ENCODE measurements around the gene PPP1CC.

PPP1CC gene

DNA sequence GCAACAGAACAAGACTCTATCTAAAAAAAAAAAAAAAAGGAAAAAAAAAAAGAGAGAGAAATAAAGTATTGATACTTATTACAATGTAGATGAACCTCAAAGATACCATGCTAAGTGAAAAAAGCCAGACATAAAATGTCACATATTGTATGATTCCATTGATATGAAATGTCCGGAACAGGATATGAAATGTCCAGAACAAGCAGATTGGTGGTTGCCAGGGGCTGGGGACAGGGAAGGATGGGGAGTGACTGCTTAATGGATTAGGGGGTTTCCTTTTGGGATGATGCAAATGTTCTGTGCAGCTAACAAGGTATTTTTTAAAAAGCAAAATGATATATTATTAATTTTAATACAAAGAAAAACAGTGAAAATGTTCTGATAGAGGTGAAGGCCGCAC lies 58.8 kb downstream of the PPP1CC start:
- no peak for DNase-seq

DNA sequence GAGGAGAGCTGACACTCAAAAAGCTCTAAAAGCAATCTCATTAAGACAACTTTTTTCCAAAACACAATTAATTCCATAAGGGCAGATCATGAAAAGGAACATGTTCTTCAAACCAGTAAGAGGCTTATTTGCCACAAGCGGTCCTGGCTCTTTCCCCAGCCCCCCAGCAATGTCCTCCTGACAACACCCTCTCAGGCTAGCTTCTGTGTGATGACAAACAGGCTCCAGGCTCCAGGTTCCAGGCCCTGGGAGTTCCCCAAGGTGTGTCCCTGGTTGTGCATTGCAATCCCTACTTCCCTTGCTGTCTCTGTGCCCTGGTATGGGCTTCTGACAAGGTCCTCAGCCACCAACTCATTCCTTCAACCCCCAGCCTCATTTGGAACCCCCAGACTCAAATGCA lies 62.7 kb downstream of the PPP1CC start:
- DNase-seq, result no peak

DNA sequence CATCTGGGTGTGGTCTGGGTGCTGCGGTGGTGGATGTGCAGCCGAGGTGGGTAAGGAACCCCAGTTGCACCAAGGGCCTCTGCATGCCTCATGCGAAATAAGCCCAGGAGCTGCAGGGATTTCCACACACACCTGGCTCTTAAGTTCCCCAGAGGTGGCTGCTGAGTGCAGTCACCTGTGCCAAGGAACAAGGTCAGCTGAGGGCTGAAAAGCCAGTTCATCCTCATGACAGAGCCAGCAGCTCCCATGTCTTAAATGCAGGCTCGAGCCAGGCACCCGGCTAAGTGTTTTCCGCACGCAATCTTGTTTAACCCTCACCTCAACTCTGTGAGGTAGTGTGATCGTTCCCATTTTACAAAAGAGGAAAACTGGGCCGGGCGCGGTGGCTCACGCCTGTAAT lies 63.5 kb downstream of the PPP1CC start:
- DNase-seq, result no peak

DNA sequence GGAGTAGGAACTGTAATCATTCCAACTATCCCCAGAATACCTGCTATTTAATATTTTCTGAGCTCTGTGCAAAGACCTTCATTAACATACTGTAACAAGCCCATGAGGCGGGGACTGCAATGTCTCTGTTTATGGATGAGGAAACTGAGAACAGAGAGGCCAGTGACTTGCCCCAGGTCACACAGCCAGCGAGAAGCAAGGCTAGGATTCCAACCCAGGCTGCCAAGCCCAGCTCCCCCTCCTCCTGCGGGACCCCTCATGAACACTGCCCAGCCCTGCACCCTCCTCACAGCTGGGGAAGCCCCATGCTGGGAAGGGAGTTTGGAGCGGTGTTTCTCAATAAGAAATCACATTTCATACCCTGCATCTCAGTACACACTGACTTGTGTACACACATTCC lies 64.7 kb downstream of the PPP1CC start:
- no peak for DNase-seq

DNA sequence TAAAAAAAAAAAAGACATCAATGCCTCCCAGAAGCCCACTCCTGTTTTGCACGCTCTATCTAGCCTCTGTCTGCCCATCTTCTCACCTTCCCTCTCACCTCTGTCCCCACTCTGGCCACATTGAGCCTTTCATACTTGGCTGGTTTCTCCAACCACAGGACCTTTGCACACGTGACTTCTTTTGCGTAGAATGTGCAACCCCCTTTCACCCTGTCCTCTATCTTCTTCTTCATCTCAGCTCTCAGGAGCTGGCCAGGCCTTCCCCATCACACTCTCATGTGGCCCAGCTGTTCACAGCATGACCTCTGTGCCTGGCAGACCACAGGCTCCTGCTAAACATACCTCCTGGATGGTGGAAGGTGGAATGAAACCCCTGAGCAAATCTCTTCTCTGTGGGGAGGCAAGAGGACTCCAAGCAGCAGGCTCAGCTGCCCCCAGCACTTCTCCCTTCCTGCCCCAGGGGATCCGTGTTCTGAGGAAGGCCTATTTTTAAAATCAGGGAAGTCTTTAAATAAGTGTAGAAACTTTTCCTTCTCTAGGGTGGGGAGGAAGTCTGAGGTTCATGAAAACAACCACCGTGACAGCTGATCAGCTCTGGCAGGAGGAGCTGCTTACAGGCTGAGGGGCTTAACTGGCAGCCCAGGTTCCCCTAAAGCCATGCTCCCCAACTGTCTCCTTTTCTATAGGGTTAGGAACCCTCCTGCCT lies 65.3 kb downstream of the PPP1CC start:
- DNase-seq, result no peak

DNA sequence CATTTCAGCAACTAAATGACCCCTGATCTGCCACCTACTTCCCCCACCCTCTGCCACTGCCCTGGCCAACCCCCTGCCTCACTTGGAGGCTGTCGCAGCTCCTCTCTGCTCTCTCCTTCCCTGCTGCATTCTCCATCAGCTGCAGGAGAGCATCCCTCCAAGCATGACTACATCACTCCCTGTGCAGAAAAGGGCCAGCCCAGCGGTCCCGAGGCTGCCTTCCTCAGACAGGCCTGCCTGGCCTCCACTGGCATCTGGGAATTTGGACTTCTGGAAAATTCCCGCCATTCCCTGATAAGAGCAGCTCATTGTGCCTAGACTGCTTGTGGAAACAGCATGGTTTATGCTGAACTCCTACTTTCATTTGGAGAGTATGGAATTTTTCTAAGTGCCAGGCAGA lies 66.5 kb downstream of the PPP1CC start:
- no peak for DNase-seq

DNA sequence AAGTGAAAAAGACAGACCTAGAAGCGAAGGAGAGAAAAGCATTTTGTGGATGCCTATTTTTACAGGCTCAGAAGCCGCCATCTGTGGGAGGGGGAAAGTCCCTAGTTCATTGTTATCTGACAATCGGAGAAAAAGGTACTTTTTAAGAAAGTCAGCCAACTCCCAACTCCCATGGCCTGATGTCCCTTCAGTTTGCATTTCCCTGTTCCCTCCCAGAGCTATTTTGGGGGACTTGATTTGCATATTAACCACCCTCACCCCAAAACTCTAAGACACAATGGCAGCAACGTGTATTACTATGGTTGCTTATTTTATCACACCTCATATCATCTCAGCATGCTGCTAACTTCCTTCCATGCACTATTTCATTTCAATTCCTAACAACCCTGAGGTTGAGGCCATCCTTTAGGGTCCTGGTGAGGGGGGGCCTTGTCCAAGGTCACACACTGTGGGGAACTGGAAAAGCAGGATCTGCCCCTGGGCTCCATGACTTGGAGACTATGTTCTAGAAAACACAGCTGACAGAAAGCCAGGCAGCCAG lies 72.5 kb downstream of the PPP1CC start:
- no peak for DNase-seq

Data from HCEC 1CT (cell line).